Activated T-cell treated with anti-CD3 and anti-CD28 coated beads, Interleukin-2, amount 50 U/mL, for 72 hours (primary cell): ENCODE data around the gene GTPBP3. TPM values are rescaled to one million over a fixed set of nuclear protein-coding genes. Genes with fewer than 3 reads are reported as not detected.
"Not testable (repeated sequence)": the region's sequence is repeated elsewhere in the genome, so short reads cannot be mapped to it uniquely, and the experiment has no call there.

Experiments used
- ATAC-seq, 2 donors: fragments of 150-1000 bp; cut with Tn5 transposase; replicated peaks in 1 of 2; 2 replicates each; pipeline ENCODE4 v1.10.0; 2021; ENCODE audit warnings: moderate library complexity in 2 of 2, mild to moderate bottlenecking in 1 of 2
- DNase-seq, 2 donors: peaks; one replicate each; pipeline ENCODE4 v3.0.0; 2021 to 2022; ENCODE audit warnings: mixed read lengths in 1 of 2
- H3K27ac Mint-ChIP-seq: one replicate; pipeline ENCODE4 v1.8.0; 2022; ENCODE audit warnings: mild to moderate bottlenecking, moderate library complexity, mixed read lengths
- H3K27me3 Mint-ChIP-seq: one replicate; pipeline ENCODE4 v1.8.0; 2022; ENCODE audit warnings: low read depth, mixed read lengths
- H3K36me3 Mint-ChIP-seq, 2 donors: one replicate each; pipeline ENCODE4 v1.8.0; 2022; ENCODE audit warnings: mixed read lengths in 2 of 2, mild to moderate bottlenecking in 1 of 2; ENCODE audit not compliant: insufficient read depth in 2 of 2
- H3K4me1 Mint-ChIP-seq: one replicate; pipeline ENCODE4 v1.8.0; 2022; ENCODE audit warnings: low read depth, mixed read lengths
- H3K4me3 Mint-ChIP-seq, 2 donors: one replicate each; pipeline ENCODE4 v1.8.0; 2022; ENCODE audit warnings: mild to moderate bottlenecking in 2 of 2, mixed read lengths in 2 of 2, moderate library complexity in 2 of 2
- H3K9me3 Mint-ChIP-seq, 2 donors: one replicate each; pipeline ENCODE4 v1.8.0; 2022; ENCODE audit warnings: mixed read lengths in 2 of 2
- total RNA-seq, 2 donors: library from RNA; stranded (reverse); gene quantifications; one replicate each; pipeline ENCODE4 v1.2.3, GENCODE V29; 2022

The GTPBP3 gene
- 10 to 100 TPM; 26.0 to 39.1 TPM for total RNA-seq

- peaks cover 0 to 5% of the 10 kb centered on the region in 2 donors for H3K36me3 Mint-ChIP-seq
- no peaks in the 10 kb centered on the region for H3K27me3 Mint-ChIP-seq
- ATAC-seq (peak; percentile 90), DNase-seq (peak; percentile 96 to 98)
- peak within 1 kb of the TSS; percentile 66 for H3K27ac Mint-ChIP-seq
- peak within 1 kb of the TSS; percentile 90 to 100 for H3K4me3 Mint-ChIP-seq
- peaks cover 0 to 2% of the 10 kb centered on the region in 2 donors for H3K9me3 Mint-ChIP-seq
- peaks cover 34% of the 10 kb centered on the region for H3K4me1 Mint-ChIP-seq
Observed at GRCh38 chr19:17336872-17337674, at the start of gene GTPBP3. GTPBP3 (plus strand) TSS chr19:17337553; CDS start chr19:17337612, 59 bp downstream.

GRCh38 chr19:17289489-17289888 lies 47.9 kb upstream of the GTPBP3 start:
- H3K36me3 Mint-ChIP-seq = no peaks in the 10 kb centered on the region
- ATAC-seq = peak in 1 of 2 donors; percentile 18

GRCh38 chr19:17292301-17293074 lies 44.9 kb upstream of the GTPBP3 start:
- no peak overlapping the region for H3K27ac Mint-ChIP-seq
- no peaks in the 10 kb centered on the region for H3K9me3 Mint-ChIP-seq
- H3K4me1 Mint-ChIP-seq = peaks cover 23% of the 10 kb centered on the region
- no peaks in the 10 kb centered on the region for H3K36me3 Mint-ChIP-seq
- peak; percentile 94 to 96 for ATAC-seq
- H3K27me3 Mint-ChIP-seq = no peaks in the 10 kb centered on the region
- DNase-seq = peak; percentile 83 to 90
- peak overlapping the region; percentile 88 to 90 for H3K4me3 Mint-ChIP-seq

More at GRCh38 chr19:17289489-17289888, 47.9 kb upstream of the GTPBP3 start:
- Mint-ChIP-seq H3K9me3 (no peaks in the 10 kb centered on the region), H3K4me3 (no peak overlapping the region), H3K4me1 (peaks cover 14% of the 10 kb centered on the region), H3K27ac (no peak overlapping the region), H3K27me3 (no peaks in the 10 kb centered on the region)
- DNase-seq = peak; percentile 61 to 68

- DNase-seq = no peak
- ATAC-seq = no peak
- no peaks in the 10 kb centered on the region for H3K9me3 Mint-ChIP-seq
- peaks cover 23% of the 10 kb centered on the region for H3K4me1 Mint-ChIP-seq
- peaks cover 0 to 3% of the 10 kb centered on the region in 2 donors for H3K36me3 Mint-ChIP-seq
- no peaks in the 10 kb centered on the region for H3K27me3 Mint-ChIP-seq
- H3K27ac Mint-ChIP-seq = no peak overlapping the region
- no peak overlapping the region for H3K4me3 Mint-ChIP-seq
Observed at GRCh38 chr19:17293605-17294004, 43.7 kb upstream of the GTPBP3 start.

GRCh38 chr19:17294051-17294891 lies 43.1 kb upstream of the GTPBP3 start:
- Mint-ChIP-seq H3K9me3 (no peaks in the 10 kb centered on the region), H3K27ac (no peak overlapping the region), H3K27me3 (no peaks in the 10 kb centered on the region), H3K4me1 (peaks cover 23% of the 10 kb centered on the region), H3K4me3 (no peak overlapping the region), H3K36me3 (peaks cover 0 to 3% of the 10 kb centered on the region in 2 donors)
- ATAC-seq = no peak
- peak; percentile 69 to 79 for DNase-seq

GRCh38 chr19:17295551-17295950 lies 41.8 kb upstream of the GTPBP3 start:
- ATAC-seq, DNase-seq, H3K9me3 Mint-ChIP-seq, H3K36me3 Mint-ChIP-seq, H3K27me3 Mint-ChIP-seq, H3K27ac Mint-ChIP-seq, H3K4me3 Mint-ChIP-seq: not testable (repeated sequence)
- peaks cover 23% of the 10 kb centered on the region for H3K4me1 Mint-ChIP-seq

- H3K9me3 Mint-ChIP-seq = no peaks in the 10 kb centered on the region
- DNase-seq = no peak
- H3K4me1 Mint-ChIP-seq = peaks cover 23% of the 10 kb centered on the region
Observed at GRCh38 chr19:17296273-17296672, 41.1 kb upstream of the GTPBP3 start.

GRCh38 chr19:17296976-17297375 lies 40.4 kb upstream of the GTPBP3 start:
- H3K27ac Mint-ChIP-seq = no peak overlapping the region
- H3K9me3 Mint-ChIP-seq = no peaks in the 10 kb centered on the region
- peaks cover 21% of the 10 kb centered on the region for H3K4me1 Mint-ChIP-seq
- DNase-seq (no peak), ATAC-seq (no peak)
- H3K4me3 Mint-ChIP-seq = no peak overlapping the region
- H3K36me3 Mint-ChIP-seq = peaks cover 0 to 3% of the 10 kb centered on the region in 2 donors
- H3K27me3 Mint-ChIP-seq = no peaks in the 10 kb centered on the region

More at GRCh38 chr19:17296273-17296672, 41.1 kb upstream of the GTPBP3 start:
- Mint-ChIP-seq H3K27ac (peak overlapping the region; percentile 60), H3K36me3 (peaks cover 0 to 3% of the 10 kb centered on the region in 2 donors), H3K4me3 (no peak overlapping the region), H3K27me3 (no peaks in the 10 kb centered on the region)
- ATAC-seq = no peak

- Mint-ChIP-seq H3K27me3 (no peaks in the 10 kb centered on the region), H3K36me3 (peaks cover 0 to 3% of the 10 kb centered on the region in 2 donors), H3K9me3 (no peaks in the 10 kb centered on the region), H3K4me1 (peaks cover 31% of the 10 kb centered on the region), H3K4me3 (no peak overlapping the region), H3K27ac (no peak overlapping the region)
- DNase-seq = no peak
- no peak for ATAC-seq
Observed at GRCh38 chr19:17300992-17301619, 36.2 kb upstream of the GTPBP3 start.

- Mint-ChIP-seq H3K36me3 (peaks cover 0 to 3% of the 10 kb centered on the region in 2 donors), H3K4me3 (peak overlapping the region; percentile 78 to 80), H3K9me3 (no peaks in the 10 kb centered on the region), H3K4me1 (peaks cover 37% of the 10 kb centered on the region), H3K27ac (no peak overlapping the region), H3K27me3 (no peaks in the 10 kb centered on the region)
- DNase-seq (no peak), ATAC-seq (peak in 1 of 2 donors; percentile 2)
Observed at GRCh38 chr19:17302391-17303166, 34.8 kb upstream of the GTPBP3 start.

- no peak within 1 kb of the TSS for H3K27ac Mint-ChIP-seq
- ATAC-seq = peak; percentile 73 to 76
- DNase-seq = peak; percentile 97 to 98
- H3K36me3 Mint-ChIP-seq = no peaks in the 10 kb centered on the region
- no peaks in the 10 kb centered on the region for H3K27me3 Mint-ChIP-seq
- H3K4me1 Mint-ChIP-seq = peaks cover 43% of the 10 kb centered on the region
- H3K4me3 Mint-ChIP-seq = peak within 1 kb of the TSS; percentile 78 to 94
- H3K9me3 Mint-ChIP-seq = no peaks in the 10 kb centered on the region
Observed at GRCh38 chr19:17303167-17303939, 34.0 kb upstream of the GTPBP3 start, which contains the start of gene ABHD8. ABHD8 (minus strand) TSS chr19:17303425; CDS start chr19:17301616, 1,809 bp downstream.
